Fibroblast of lung (primary cell): Measurements from ENCODE around the gene UQCRFS1. TPM values are rescaled to one million over a fixed set of nuclear protein-coding genes. Genes with fewer than 3 reads are reported as not detected.

ENCODE experiments used
- DNase-seq, 2 donors: peaks; one replicate each; pipeline versions ENCODE4 v3.0.0 to v3.0.0-alpha.2; 2010; ENCODE audit warnings: low read depth in 2 of 2
- H2AFZ ChIP-seq: 2 replicates; pipeline ENCODE4 v1.5.1; 2012; ENCODE audit warnings: low read length, control low read depth, inconsistent platforms
- H3K27ac ChIP-seq: 2 replicates; pipeline ENCODE4 v1.5.1; 2011; ENCODE audit warnings: low read length, control low read depth; ENCODE audit not compliant: insufficient read depth
- H3K27me3 ChIP-seq: 2 replicates; pipeline ENCODE4 v1.5.1; 2011; ENCODE audit warnings: mild to moderate bottlenecking, low read length; ENCODE audit not compliant: control insufficient read depth, insufficient read depth
- H3K36me3 ChIP-seq: 2 replicates; pipeline ENCODE4 v1.5.1; 2011; ENCODE audit warnings: low read length; ENCODE audit not compliant: control insufficient read depth, insufficient read depth
- H3K4me1 ChIP-seq: 2 replicates; pipeline ENCODE4 v1.5.1; 2011; ENCODE audit warnings: low read length; ENCODE audit not compliant: control insufficient read depth, insufficient read depth; ENCODE audit errors: extremely low read depth
- H3K4me2 ChIP-seq: 2 replicates; pipeline ENCODE4 v1.5.1; 2011; ENCODE audit warnings: low read length, control low read depth; ENCODE audit not compliant: insufficient read depth; ENCODE audit errors: extremely low read depth
- H3K4me3 ChIP-seq, 4 experiments: fragments of 200-600 bp in 1 of 4; sonication (generic) in 1 of 4; replicated peaks in 1 of 4; 2 replicates each; pipeline ENCODE4 v1.5.1; 2011 to 2016; ENCODE audit warnings: low read length in 4 of 4, low read depth in 3 of 4, mild to moderate bottlenecking in 3 of 4, control low read depth in 2 of 4, inconsistent platforms in 1 of 4, mixed read lengths in 1 of 4; ENCODE audit not compliant: insufficient read depth in 1 of 4; ENCODE audit errors: control extremely low read depth in 1 of 4
- H3K79me2 ChIP-seq: 2 replicates; pipeline ENCODE4 v1.5.1; 2012; ENCODE audit warnings: mild to moderate bottlenecking, low read length, inconsistent platforms; ENCODE audit not compliant: control insufficient read depth, insufficient read depth
- H3K9ac ChIP-seq: 2 replicates; pipeline ENCODE4 v1.5.1; 2011; ENCODE audit warnings: mild to moderate bottlenecking, low read length, control low read depth; ENCODE audit not compliant: insufficient read depth
- H3K9me3 ChIP-seq: 2 replicates; pipeline ENCODE4 v1.5.1; 2012; ENCODE audit warnings: low read depth, low read length; ENCODE audit not compliant: control insufficient read depth, insufficient read depth
- H4K20me1 ChIP-seq: 2 replicates; pipeline ENCODE4 v1.5.1; 2011; ENCODE audit warnings: low read length; ENCODE audit not compliant: control insufficient read depth, insufficient read depth; ENCODE audit errors: extremely low read depth
- CTCF ChIP-seq, 2 donors: IDR thresholded peaks in 1 of 2; conservative IDR thresholded peaks in 1 of 2; 1 replicate in 1 of 2; 2 replicates in 1 of 2; pipeline ENCODE4 v1.5.1; 2011 to 2012; ENCODE audit warnings: low read length in 2 of 2, control low read depth in 1 of 2, inconsistent platforms in 1 of 2, low read depth in 1 of 2, mild to moderate bottlenecking in 1 of 2
- EZH2 ChIP-seq: IDR thresholded peaks from 2 replicates; pipeline ENCODE4 v1.5.1; 2012; ENCODE audit warnings: low read length, control low read depth, mild to moderate bottlenecking; ENCODE audit errors: missing control alignments
- polyA plus RNA-seq, 2 donors: library from polyadenylated mRNA; depleted of rRNA in 1 of 2; stranded (reverse) in 1 of 2; unstranded in 1 of 2; fragments of >200 nt; gene quantifications; 2 replicates each; pipeline ENCODE4 v1.2.1, GENCODE V29; 2011 to 2012; ENCODE audit warnings: missing spikeins in 1 of 2
- total RNA-seq: library from RNA; depleted of rRNA; stranded (reverse); fragments of >200 nt; gene quantifications from 2 replicates; pipeline ENCODE4 v1.2.1, GENCODE V29; 2014

UQCRFS1 gene
- total and polyA plus RNA-seq, 2 donors (not counting 1 experiment from before 2014, with no cell fraction given) = 34.0 to 42.7 TPM

- no peak for TF ChIP-seq CTCF (conservative IDR thresholded peaks at IDR 0.05 in 1 of 2, IDR thresholded peaks at IDR 0.05 in 1 of 2; ENCODE audit: low read depth in 1 of 2, low read length in 2 of 2)
- no peak for TF ChIP-seq EZH2
- H3K36me3 ChIP-seq = no peaks in the 10 kb centered on the region
- no peak for DNase-seq
- H3K27me3 ChIP-seq = no peaks in the 10 kb centered on the region
- no peaks in the 10 kb centered on the region for H4K20me1 ChIP-seq
- H3K9ac ChIP-seq = no peak overlapping the region
- peaks cover 4% of the 10 kb centered on the region for H3K79me2 ChIP-seq
- H3K4me1 ChIP-seq = no peaks in the 10 kb centered on the region
- H2AFZ ChIP-seq = no peak overlapping the region
- H3K4me2 ChIP-seq = no peak overlapping the region
- H3K9me3 ChIP-seq = no peaks in the 10 kb centered on the region
- no peak overlapping the region for H3K27ac ChIP-seq
- no peak overlapping the region for H3K4me3 ChIP-seq
Observed at GRCh38 chr19:29201855-29202254, 11.1 kb downstream of the UQCRFS1 start.

- Histone ChIP-seq H4K20me1 (no peaks in the 10 kb centered on the region), H2AFZ (no peak overlapping the region), H3K4me1 (no peaks in the 10 kb centered on the region), H3K27me3 (no peaks in the 10 kb centered on the region), H3K9me3 (no peaks in the 10 kb centered on the region), H3K4me3 (no peak overlapping the region), H3K79me2 (no peaks in the 10 kb centered on the region), H3K36me3 (no peaks in the 10 kb centered on the region), H3K27ac (no peak overlapping the region), H3K4me2 (no peak overlapping the region), H3K9ac (no peak overlapping the region)
- DNase-seq = no peak
- TF ChIP-seq CTCF (conservative IDR thresholded peaks at IDR 0.05 in 1 of 2, IDR thresholded peaks at IDR 0.05 in 1 of 2; ENCODE audit: low read depth in 1 of 2, low read length in 2 of 2) = no peak
- no peak for TF ChIP-seq EZH2
Observed at GRCh38 chr19:29194658-29195057, 18.3 kb downstream of the UQCRFS1 start.

- Histone ChIP-seq H3K27me3 (no peaks in the 10 kb centered on the region), H2AFZ (no peak overlapping the region), H3K9ac (no peak overlapping the region), H3K36me3 (no peaks in the 10 kb centered on the region), H3K27ac (no peak overlapping the region), H3K4me1 (no peaks in the 10 kb centered on the region), H3K9me3 (no peaks in the 10 kb centered on the region), H3K79me2 (no peaks in the 10 kb centered on the region), H3K4me2 (no peak overlapping the region), H4K20me1 (no peaks in the 10 kb centered on the region), H3K4me3 (no peak overlapping the region)
- DNase-seq = no peak
- TF ChIP-seq CTCF (conservative IDR thresholded peaks at IDR 0.05 in 1 of 2, IDR thresholded peaks at IDR 0.05 in 1 of 2; ENCODE audit: low read depth in 1 of 2, low read length in 2 of 2) = no peak
- no peak for TF ChIP-seq EZH2
Observed at GRCh38 chr19:29193155-29193554, 19.8 kb downstream of the UQCRFS1 start.
